ENCODE measurements around the gene LPCAT2.

LPCAT2 gene

DNA sequence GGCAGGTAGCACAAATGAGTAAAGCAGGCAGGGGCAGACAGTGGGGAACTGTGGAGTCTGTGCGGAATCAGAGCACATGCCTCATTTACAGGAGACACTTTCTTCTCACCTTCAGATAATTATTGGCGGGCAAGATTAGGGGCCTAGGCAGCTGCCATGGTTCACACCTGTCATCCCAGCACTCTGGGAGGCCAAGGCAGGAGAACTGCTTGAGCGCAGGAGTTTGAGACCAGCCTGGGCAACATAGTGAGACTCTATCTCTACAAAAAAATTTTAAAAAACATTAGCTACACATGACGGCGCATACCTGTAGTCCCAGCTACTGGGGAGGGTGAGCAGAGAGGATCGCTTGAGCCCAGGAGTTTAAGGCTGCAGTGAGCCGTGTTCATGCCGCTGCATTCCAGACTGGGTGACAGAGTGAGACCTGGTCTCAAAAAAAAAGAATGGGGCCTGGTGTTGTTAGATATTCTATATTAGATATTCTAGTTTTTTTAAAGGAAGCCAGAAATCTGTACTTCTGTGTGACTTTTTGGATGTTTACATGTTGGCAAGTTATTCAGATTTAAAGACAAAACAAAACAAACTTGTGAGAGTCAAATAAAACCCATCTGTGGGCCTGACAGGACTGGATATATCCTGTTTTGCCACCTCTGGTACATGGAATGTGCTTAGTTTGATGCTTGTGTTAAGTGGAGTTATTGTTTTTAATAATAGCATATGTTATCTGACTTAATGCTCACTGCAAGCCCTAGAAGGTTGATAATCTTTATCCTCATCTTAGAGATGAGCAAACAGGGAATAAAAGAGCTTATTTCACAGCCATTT is 4.9 kb upstream of the LPCAT2 start:
- Histone ChIP-seq H3K27ac (ENCODE audit: low read depth, low read length) (no peak overlapping the region), H3K9ac (ENCODE audit: low read depth in 1 of 2, low read length in 2 of 2) (no peak overlapping the region), H3K27me3 (ENCODE audit: control insufficient read depth in 1 of 2, insufficient read depth in 2 of 2, low read length in 2 of 2) (no peaks in the 10 kb centered on the region), H3K9me3 (ENCODE audit: control insufficient read depth in 1 of 2, low read length in 2 of 2) (no peaks in the 10 kb centered on the region), H3K4me1 (ENCODE audit: control insufficient read depth in 1 of 2, insufficient read depth in 2 of 2, low read length in 2 of 2) (peaks cover 30 to 54% of the 10 kb centered on the region in 2 donors), H3K36me3 (ENCODE audit: control insufficient read depth in 1 of 2, insufficient read depth in 2 of 2, low read length in 2 of 2) (no peaks in the 10 kb centered on the region), H3K4me3 (ENCODE audit: low read depth in 1 of 2, low read length in 2 of 2) (no peak overlapping the region)

DNA sequence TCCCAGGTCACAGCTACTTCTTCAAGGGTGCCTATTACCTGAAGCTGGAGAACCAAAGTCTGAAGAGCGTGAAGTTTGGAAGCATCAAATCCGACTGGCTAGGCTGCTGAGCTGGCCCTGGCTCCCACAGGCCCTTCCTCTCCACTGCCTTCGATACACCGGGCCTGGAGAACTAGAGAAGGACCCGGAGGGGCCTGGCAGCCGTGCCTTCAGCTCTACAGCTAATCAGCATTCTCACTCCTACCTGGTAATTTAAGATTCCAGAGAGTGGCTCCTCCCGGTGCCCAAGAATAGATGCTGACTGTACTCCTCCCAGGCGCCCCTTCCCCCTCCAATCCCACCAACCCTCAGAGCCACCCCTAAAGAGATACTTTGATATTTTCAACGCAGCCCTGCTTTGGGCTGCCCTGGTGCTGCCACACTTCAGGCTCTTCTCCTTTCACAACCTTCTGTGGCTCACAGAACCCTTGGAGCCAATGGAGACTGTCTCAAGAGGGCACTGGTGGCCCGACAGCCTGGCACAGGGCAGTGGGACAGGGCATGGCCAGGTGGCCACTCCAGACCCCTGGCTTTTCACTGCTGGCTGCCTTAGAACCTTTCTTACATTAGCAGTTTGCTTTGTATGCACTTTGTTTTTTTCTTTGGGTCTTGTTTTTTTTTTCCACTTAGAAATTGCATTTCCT is 3.4 kb upstream of the LPCAT2 start:
- no peak overlapping the region for H3K9ac ChIP-seq (ENCODE audit: low read depth in 1 of 2, low read length in 2 of 2)
- no peak overlapping the region for H3K27ac ChIP-seq (ENCODE audit: low read depth, low read length)
- H3K9me3 ChIP-seq (ENCODE audit: control insufficient read depth in 1 of 2, low read length in 2 of 2): no peaks in the 10 kb centered on the region
- H3K4me1 ChIP-seq (ENCODE audit: control insufficient read depth in 1 of 2, insufficient read depth in 2 of 2, low read length in 2 of 2): peaks cover 30 to 48% of the 10 kb centered on the region in 2 donors
- no peaks in the 10 kb centered on the region for H3K27me3 ChIP-seq (ENCODE audit: control insufficient read depth in 1 of 2, insufficient read depth in 2 of 2, low read length in 2 of 2)
- no peak overlapping the region for H3K4me3 ChIP-seq (ENCODE audit: low read depth in 1 of 2, low read length in 2 of 2)
- no peaks in the 10 kb centered on the region for H3K36me3 ChIP-seq (ENCODE audit: control insufficient read depth in 1 of 2, insufficient read depth in 2 of 2, low read length in 2 of 2)

DNA sequence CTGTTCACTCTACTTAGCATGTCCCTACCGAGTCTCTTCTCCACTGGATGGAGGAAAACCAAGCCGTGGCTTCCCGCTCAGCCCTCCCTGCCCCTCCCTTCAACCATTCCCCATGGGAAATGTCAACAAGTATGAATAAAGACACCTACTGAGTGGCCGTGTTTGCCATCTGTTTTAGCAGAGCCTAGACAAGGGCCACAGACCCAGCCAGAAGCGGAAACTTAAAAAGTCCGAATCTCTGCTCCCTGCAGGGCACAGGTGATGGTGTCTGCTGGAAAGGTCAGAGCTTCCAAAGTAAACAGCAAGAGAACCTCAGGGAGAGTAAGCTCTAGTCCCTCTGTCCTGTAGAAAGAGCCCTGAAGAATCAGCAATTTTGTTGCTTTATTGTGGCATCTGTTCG is 2.8 kb upstream of the LPCAT2 start:
- Histone ChIP-seq H3K36me3 (ENCODE audit: control insufficient read depth in 1 of 2, insufficient read depth in 2 of 2, low read length in 2 of 2) (no peaks in the 10 kb centered on the region), H3K4me1 (ENCODE audit: control insufficient read depth in 1 of 2, insufficient read depth in 2 of 2, low read length in 2 of 2) (peaks cover 25 to 42% of the 10 kb centered on the region in 2 donors), H3K9me3 (ENCODE audit: control insufficient read depth in 1 of 2, low read length in 2 of 2) (no peaks in the 10 kb centered on the region), H3K9ac (ENCODE audit: low read depth in 1 of 2, low read length in 2 of 2) (no peak overlapping the region), H3K27me3 (ENCODE audit: control insufficient read depth in 1 of 2, insufficient read depth in 2 of 2, low read length in 2 of 2) (no peaks in the 10 kb centered on the region), H3K4me3 (ENCODE audit: low read depth in 1 of 2, low read length in 2 of 2) (no peak overlapping the region), H3K27ac (ENCODE audit: low read depth, low read length) (no peak overlapping the region)

DNA sequence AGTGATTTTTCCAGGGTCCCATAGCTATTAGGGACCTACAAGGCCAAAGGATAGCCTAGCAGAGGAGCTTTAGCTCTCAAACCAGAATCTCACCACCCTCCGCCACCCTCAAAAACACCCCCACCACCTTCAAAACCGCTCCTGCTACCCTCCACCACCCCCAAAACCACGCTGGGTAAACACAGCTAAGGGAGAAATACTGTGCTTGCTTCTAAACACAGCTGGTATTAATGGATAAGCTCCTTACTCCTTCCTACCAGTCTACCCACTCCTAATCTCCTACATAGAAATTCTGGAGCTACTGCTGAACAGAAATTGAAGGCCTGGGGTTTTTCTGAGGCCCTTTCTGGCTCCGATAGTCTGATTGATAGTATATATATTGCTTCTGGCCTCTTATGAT is 2.2 kb upstream of the LPCAT2 start:
- Histone ChIP-seq H3K4me1 (ENCODE audit: control insufficient read depth in 1 of 2, insufficient read depth in 2 of 2, low read length in 2 of 2) (peaks cover 20 to 36% of the 10 kb centered on the region in 2 donors), H3K27ac (ENCODE audit: low read depth, low read length) (no peak overlapping the region), H3K9me3 (ENCODE audit: control insufficient read depth in 1 of 2, low read length in 2 of 2) (no peaks in the 10 kb centered on the region), H3K36me3 (ENCODE audit: control insufficient read depth in 1 of 2, insufficient read depth in 2 of 2, low read length in 2 of 2) (no peaks in the 10 kb centered on the region), H3K4me3 (ENCODE audit: low read depth in 1 of 2, low read length in 2 of 2) (no peak overlapping the region), H3K27me3 (ENCODE audit: control insufficient read depth in 1 of 2, insufficient read depth in 2 of 2, low read length in 2 of 2) (no peaks in the 10 kb centered on the region), H3K9ac (ENCODE audit: low read depth in 1 of 2, low read length in 2 of 2) (no peak overlapping the region)

DNA sequence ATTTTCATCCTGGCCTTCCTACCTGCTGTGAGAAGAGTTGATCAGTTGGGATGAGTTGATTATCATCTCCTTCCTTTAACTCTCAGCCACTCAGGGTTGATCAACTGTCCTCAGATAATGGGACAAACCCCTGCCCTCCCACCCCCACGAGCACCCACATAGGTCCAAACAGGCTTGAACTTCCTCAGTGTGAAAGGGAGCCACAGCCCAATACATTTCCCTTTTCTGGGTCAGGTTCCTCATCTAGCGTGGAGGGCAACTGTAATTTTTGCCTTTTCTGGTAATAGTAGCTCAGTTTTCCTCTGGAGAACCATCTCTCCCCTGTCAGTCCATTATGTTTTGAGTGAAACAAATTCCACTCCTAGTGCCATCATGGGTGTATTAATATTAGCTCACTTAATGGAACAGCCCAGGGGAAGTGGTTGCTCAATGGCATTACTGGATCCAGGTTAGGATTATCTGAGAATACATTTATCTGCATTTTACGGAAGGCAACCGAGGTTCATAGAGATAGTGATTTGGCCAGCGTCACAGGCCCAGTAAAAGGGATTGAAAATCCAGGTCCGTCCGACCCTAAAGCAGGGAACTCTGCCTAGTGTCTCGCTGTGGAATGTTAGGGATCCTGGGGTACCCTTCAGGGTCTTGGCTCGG is 476 bp upstream of the LPCAT2 start:
- Histone ChIP-seq H3K36me3 (ENCODE audit: control insufficient read depth in 1 of 2, insufficient read depth in 2 of 2, low read length in 2 of 2) (no peaks in the 10 kb centered on the region), H3K9ac (ENCODE audit: low read depth in 1 of 2, low read length in 2 of 2) (peak overlapping the region in 1 of 2 donors; percentile 15), H3K4me1 (ENCODE audit: control insufficient read depth in 1 of 2, insufficient read depth in 2 of 2, low read length in 2 of 2) (peaks cover 5 to 21% of the 10 kb centered on the region in 2 donors), H3K4me3 (ENCODE audit: low read depth in 1 of 2, low read length in 2 of 2) (peak overlapping the region; percentile 62 to 74), H3K27ac (ENCODE audit: low read depth, low read length) (no peak overlapping the region), H3K27me3 (ENCODE audit: control insufficient read depth in 1 of 2, insufficient read depth in 2 of 2, low read length in 2 of 2) (no peaks in the 10 kb centered on the region), H3K9me3 (ENCODE audit: control insufficient read depth in 1 of 2, low read length in 2 of 2) (peaks cover 0 to 7% of the 10 kb centered on the region in 2 donors)

DNA sequence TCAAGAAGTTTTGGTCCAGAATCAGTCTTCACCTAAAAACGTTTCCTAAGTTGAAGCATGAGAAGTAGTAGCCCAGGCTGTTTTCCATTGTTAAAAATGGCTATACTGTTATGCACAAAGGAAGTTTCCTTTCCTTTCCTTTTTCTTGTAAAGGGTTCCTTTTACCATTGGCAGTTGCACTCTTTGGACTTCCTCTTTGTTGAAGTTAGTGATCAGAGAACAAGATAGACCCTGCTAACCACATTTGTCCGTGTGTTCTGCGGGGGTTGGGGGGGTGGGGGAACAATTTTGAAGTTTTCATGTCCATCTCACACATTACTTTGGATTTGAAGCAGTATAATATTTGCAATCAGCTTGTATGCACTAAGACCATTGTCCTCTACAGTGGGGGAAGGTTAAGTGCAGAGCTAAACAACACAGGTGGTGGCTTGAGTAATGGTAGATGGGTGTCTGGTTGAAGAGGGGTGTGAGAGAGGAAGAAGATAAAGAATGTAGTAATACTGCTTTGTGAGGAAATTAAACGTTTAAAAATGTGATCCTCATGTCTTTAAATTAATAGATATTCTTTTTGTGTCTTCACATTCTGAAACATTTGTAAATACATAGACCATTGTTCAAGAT is 1.4 kb downstream of the LPCAT2 start:
- H3K36me3 ChIP-seq (ENCODE audit: control insufficient read depth in 1 of 2, insufficient read depth in 2 of 2, low read length in 2 of 2): no peaks in the 10 kb centered on the region
- H3K27ac ChIP-seq (ENCODE audit: low read depth, low read length): no peak overlapping the region
- peaks cover 0 to 18% of the 10 kb centered on the region in 2 donors for H3K4me1 ChIP-seq (ENCODE audit: control insufficient read depth in 1 of 2, insufficient read depth in 2 of 2, low read length in 2 of 2)
- H3K9ac ChIP-seq (ENCODE audit: low read depth in 1 of 2, low read length in 2 of 2): peak overlapping the region in 1 of 2 donors; percentile 36
- peaks cover 0 to 7% of the 10 kb centered on the region in 2 donors for H3K9me3 ChIP-seq (ENCODE audit: control insufficient read depth in 1 of 2, low read length in 2 of 2)
- no peaks in the 10 kb centered on the region for H3K27me3 ChIP-seq (ENCODE audit: control insufficient read depth in 1 of 2, insufficient read depth in 2 of 2, low read length in 2 of 2)
- peak overlapping the region in 1 of 2 donors; percentile 74 for H3K4me3 ChIP-seq (ENCODE audit: low read depth in 1 of 2, low read length in 2 of 2)

DNA sequence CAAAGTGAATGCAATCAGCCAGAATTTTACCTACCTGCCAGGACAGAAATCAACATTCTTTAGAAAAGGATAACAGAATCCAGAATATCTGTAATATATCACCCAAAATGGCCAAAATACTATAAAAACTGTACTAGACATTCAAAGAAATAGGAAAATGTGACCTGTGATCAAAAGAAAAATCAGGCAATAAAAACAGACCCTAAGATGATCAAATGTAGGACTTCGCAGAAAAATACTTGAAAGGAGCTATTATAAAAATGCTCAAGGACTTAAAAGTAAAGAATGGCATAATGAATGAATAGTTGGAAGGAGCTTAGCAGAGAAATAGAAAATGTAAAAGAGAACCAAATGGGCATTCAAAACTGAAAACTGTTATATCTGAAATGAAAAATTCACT is 4.1 kb downstream of the LPCAT2 start:
- H3K9me3 ChIP-seq (ENCODE audit: control insufficient read depth in 1 of 2, low read length in 2 of 2): peaks cover 0 to 7% of the 10 kb centered on the region in 2 donors
- H3K27me3 ChIP-seq (ENCODE audit: control insufficient read depth in 1 of 2, insufficient read depth in 2 of 2, low read length in 2 of 2): no peaks in the 10 kb centered on the region
- no peaks in the 10 kb centered on the region for H3K36me3 ChIP-seq (ENCODE audit: control insufficient read depth in 1 of 2, insufficient read depth in 2 of 2, low read length in 2 of 2)
- H3K9ac ChIP-seq (ENCODE audit: low read depth in 1 of 2, low read length in 2 of 2): no peak overlapping the region
- H3K4me3 ChIP-seq (ENCODE audit: low read depth in 1 of 2, low read length in 2 of 2): no peak overlapping the region
- peaks cover 0 to 11% of the 10 kb centered on the region in 2 donors for H3K4me1 ChIP-seq (ENCODE audit: control insufficient read depth in 1 of 2, insufficient read depth in 2 of 2, low read length in 2 of 2)
- H3K27ac ChIP-seq (ENCODE audit: low read depth, low read length): no peak overlapping the region

DNA sequence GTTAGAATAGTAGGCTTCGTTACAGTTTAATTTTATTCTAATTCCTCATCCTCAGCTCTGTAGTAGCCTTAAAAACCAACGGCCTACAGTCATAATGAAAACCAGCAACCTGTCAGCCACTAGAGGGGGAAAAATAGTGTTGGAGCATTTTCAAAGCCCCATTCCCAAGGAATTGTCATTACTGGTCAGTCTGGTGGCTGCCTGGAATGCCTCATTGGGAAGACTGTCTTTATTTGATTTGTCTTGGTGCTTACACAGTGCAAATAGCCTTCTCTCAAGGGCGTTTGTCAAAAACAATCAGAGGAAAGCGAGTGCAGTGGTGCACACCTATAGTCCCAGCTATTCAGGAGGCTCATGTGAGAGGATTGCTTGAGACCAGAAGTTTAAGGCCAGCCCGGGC is 4.7 kb downstream of the LPCAT2 start:
- Histone ChIP-seq H3K9me3 (ENCODE audit: control insufficient read depth in 1 of 2, low read length in 2 of 2) (peaks cover 0 to 7% of the 10 kb centered on the region in 2 donors), H3K27me3 (ENCODE audit: control insufficient read depth in 1 of 2, insufficient read depth in 2 of 2, low read length in 2 of 2) (no peaks in the 10 kb centered on the region), H3K4me3 (ENCODE audit: low read depth in 1 of 2, low read length in 2 of 2) (no peak overlapping the region), H3K4me1 (ENCODE audit: control insufficient read depth in 1 of 2, insufficient read depth in 2 of 2, low read length in 2 of 2) (peaks cover 0 to 8% of the 10 kb centered on the region in 2 donors), H3K36me3 (ENCODE audit: control insufficient read depth in 1 of 2, insufficient read depth in 2 of 2, low read length in 2 of 2) (no peaks in the 10 kb centered on the region), H3K9ac (ENCODE audit: low read depth in 1 of 2, low read length in 2 of 2) (no peak overlapping the region), H3K27ac (ENCODE audit: low read depth, low read length) (no peak overlapping the region)

DNA sequence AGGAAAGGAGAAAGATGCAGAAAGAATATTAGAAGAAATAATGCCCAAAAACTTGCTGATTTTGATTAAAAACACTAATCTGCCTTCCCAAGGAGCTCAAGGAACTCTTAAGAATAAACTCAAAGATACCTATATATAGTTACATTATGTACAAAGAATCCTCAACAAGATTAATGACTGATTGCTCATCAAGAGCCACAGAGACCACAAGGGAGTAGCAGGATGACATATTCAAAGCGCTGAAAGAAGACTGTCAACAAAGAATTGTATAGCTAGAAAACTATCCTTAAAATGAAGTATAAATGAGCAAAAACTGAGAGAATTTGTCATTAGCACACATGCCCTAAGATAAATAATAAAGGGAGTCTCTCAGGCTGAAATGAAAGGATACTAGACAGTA is 6.2 kb downstream of the LPCAT2 start:
- Histone ChIP-seq H3K9me3 (ENCODE audit: control insufficient read depth in 1 of 2, low read length in 2 of 2) (peaks cover 0 to 7% of the 10 kb centered on the region in 2 donors), H3K4me1 (ENCODE audit: control insufficient read depth in 1 of 2, insufficient read depth in 2 of 2, low read length in 2 of 2) (peaks cover 0 to under 1% of the 10 kb centered on the region in 2 donors), H3K27ac (ENCODE audit: low read depth, low read length) (no peak overlapping the region), H3K36me3 (ENCODE audit: control insufficient read depth in 1 of 2, insufficient read depth in 2 of 2, low read length in 2 of 2) (no peaks in the 10 kb centered on the region), H3K9ac (ENCODE audit: low read depth in 1 of 2, low read length in 2 of 2) (no peak overlapping the region), H3K4me3 (ENCODE audit: low read depth in 1 of 2, low read length in 2 of 2) (no peak overlapping the region), H3K27me3 (ENCODE audit: control insufficient read depth in 1 of 2, insufficient read depth in 2 of 2, low read length in 2 of 2) (no peaks in the 10 kb centered on the region)

Data from duodenal mucosa (tissue), 2 donors.